ENCODE data around the gene MRPS15.
"Not testable (repeated sequence)": the region's sequence is repeated elsewhere in the genome, so short reads cannot be mapped to it uniquely, and the experiment has no call there.

MRPS15 gene

DNA sequence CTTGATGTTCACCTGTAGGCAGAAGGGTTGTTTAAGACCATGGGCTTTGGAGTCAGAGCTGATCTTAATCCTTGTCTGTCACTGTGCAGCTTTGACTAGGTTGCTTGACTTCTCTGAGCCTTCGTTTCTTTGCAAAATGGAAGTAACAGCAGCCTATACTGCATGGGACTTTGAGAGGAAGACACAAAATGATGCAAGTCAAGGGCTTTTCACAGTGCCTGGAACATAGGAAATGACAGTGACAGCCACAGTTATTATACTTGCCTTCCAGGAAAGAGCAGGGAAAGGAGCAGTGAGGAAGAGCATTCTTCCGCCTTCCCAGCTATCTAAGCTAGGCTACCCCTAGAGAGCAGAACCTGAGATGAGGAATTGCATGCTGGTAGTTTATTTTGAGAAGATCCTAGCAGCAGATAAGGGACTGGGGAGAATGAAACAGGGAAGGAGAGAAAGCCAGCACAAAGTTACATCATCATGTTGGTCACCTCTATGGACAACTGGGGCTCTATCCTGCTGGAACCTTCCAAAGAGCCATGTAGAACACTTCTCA is 15.4 kb upstream of the MRPS15 start:
- H3K36me3 ChIP-seq = no peaks in the 10 kb centered on the region
- no peaks in the 10 kb centered on the region for H3K4me1 ChIP-seq
- TF ChIP-seq, protein P1, sequence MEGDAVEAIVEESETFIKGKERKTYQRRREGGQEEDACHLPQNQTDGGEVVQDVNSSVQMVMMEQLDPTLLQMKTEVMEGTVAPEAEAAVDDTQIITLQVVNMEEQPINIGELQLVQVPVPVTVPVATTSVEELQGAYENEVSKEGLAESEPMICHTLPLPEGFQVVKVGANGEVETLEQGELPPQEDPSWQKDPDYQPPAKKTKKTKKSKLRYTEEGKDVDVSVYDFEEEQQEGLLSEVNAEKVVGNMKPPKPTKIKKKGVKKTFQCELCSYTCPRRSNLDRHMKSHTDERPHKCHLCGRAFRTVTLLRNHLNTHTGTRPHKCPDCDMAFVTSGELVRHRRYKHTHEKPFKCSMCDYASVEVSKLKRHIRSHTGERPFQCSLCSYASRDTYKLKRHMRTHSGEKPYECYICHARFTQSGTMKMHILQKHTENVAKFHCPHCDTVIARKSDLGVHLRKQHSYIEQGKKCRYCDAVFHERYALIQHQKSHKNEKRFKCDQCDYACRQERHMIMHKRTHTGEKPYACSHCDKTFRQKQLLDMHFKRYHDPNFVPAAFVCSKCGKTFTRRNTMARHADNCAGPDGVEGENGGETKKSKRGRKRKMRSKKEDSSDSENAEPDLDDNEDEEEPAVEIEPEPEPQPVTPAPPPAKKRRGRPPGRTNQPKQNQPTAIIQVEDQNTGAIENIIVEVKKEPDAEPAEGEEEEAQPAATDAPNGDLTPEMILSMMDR (IDR thresholded peaks at IDR 0.05; ENCODE audit: low read depth, low read length) = no peak
- DNase-seq = no peak
- no peaks in the 10 kb centered on the region for H3K27me3 ChIP-seq
- no peaks in the 10 kb centered on the region for H3K9me3 ChIP-seq
- H3K4me3 ChIP-seq (ENCODE audit: low read depth, low read length) = no peak overlapping the region

DNA sequence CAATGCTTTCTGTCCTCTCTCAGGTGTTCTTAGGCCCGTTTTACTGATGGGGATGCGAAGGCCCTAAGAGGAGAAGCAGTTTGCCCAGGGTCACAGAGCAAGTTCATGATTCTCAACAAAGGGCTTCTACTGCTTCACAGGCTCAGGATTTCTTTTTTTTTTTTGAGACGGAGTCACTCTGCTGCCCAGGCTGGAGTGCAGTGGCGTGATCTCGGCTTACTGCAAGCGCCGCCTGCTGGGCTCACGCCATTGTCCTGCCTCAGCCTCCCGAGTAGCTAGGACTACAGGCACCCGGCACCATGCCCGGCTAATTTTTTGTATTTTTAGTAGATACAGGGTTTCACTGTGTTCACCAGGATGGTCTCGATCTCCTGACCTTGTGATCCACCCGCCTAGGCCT is 13.4 kb upstream of the MRPS15 start:
- not testable (repeated sequence) for H3K36me3 ChIP-seq; DNase-seq; H3K27me3 ChIP-seq; H3K9me3 ChIP-seq; H3K4me1 ChIP-seq; H3K4me3 ChIP-seq (ENCODE audit: low read depth, low read length)

DNA sequence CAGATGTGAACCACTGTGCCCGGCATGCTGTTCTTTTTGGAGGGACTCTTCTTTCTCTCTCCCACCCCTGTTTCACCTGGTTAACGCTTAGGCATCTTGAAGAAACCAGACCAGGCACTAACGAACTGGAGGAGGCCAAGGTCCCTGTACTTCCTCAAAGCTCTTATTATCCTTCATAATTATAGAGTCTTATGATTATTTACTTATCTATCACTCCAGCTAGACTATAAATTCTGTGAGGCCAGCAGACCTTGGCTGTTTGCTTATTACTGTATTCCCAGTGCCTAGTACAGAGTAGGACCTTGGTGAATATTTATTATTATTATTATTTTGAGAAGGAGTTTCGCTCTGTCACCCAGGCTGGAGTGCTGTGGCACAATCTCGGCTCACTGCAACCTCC is 12.8 kb upstream of the MRPS15 start:
- Histone ChIP-seq H3K4me1 (no peaks in the 10 kb centered on the region), H3K36me3 (no peaks in the 10 kb centered on the region), H3K9me3 (no peaks in the 10 kb centered on the region), H3K27me3 (no peaks in the 10 kb centered on the region), H3K4me3 (ENCODE audit: low read depth, low read length) (no peak overlapping the region)
- TF ChIP-seq, protein P1 (IDR thresholded peaks at IDR 0.05; ENCODE audit: low read depth, low read length) = no peak
- no peak for DNase-seq

DNA sequence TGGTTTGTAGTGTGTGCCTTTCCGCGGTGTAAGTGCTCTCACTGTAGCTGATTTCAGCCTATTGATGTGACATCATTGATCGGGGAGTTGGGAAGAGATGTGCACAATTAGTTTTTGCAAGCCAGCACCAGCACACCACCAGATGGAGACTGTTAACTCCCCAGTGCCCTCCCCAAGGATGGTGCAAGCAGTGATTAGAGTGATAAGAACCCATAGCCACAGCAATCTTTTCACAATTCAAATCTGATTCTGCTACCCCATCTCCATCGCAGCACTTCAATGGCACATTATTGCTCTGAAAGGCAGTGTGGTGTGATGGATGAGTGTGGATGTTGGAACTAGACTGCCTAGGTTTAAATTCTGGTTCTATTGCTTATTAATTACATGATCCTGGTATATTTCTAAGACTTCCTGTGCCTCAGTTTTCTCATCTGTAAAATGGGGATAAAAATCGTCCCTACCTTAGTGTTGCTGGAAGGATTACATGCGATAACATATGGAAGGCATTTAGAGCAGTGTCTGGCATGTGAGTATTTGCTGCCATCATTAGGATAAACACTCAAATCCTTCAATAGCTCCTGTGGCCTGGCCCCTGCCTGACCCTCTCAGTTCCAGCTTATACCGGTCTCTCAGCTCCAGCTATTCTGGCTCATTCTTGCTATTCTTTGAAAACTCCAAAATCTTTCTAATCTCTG is 11.9 kb upstream of the MRPS15 start:
- TF ChIP-seq, protein P1 (IDR thresholded peaks at IDR 0.05; ENCODE audit: low read depth, low read length) = peak; percentile 9; the same call in 1 of the 2 replicates
- Histone ChIP-seq H3K4me3 (ENCODE audit: low read depth, low read length) (no peak overlapping the region), H3K27me3 (no peaks in the 10 kb centered on the region), H3K9me3 (no peaks in the 10 kb centered on the region), H3K36me3 (no peaks in the 10 kb centered on the region), H3K4me1 (no peaks in the 10 kb centered on the region)
- no peak for DNase-seq

DNA sequence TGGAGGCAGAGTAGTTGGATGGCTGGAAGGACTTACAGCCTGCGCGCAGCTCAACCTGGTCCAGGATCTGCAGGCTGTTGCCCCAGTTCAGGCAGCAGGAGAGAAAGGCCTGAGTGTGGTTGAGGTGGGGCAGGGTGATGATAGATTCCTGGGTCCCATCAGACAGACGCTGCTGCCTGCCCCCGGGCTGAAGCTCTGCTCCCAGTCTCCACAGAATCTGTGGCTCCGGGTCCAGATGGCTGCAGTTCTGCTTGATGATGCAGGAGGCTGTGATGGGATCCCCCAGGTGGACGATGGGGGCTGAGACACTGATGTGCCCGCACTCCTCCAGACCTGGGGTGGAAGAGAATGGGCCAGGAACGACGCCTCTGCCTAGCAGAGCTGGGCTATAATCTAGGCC is 11.2 kb upstream of the MRPS15 start:
- peak; percentile 24 for DNase-seq
- Histone ChIP-seq H3K9me3 (no peaks in the 10 kb centered on the region), H3K36me3 (no peaks in the 10 kb centered on the region), H3K4me3 (ENCODE audit: low read depth, low read length) (no peak overlapping the region), H3K27me3 (no peaks in the 10 kb centered on the region), H3K4me1 (no peaks in the 10 kb centered on the region)
- TF ChIP-seq, protein P1 (IDR thresholded peaks at IDR 0.05; ENCODE audit: low read depth, low read length) = no peak

DNA sequence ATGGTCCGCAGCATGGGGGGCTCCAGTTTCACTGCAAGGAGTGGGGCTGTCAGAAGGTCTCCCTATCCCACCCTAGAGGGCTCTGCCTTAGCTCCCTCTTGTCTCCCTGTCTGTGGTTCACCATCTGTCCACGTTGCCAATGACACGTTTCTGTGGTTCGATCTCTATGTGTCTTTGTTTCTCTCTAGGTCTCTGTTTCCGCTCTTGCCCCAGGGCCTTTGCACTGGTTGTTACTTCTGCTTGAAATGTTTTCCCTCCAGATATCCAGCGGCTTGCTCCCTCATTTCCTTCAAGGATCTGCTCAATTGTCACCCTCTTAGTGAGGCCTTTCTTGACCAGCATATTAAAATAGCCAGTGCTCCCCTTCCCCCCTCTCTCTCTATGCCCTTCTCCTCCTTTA is 8.5 kb upstream of the MRPS15 start:
- no peak for DNase-seq
- no peaks in the 10 kb centered on the region for H3K9me3 ChIP-seq
- H3K27me3 ChIP-seq = no peaks in the 10 kb centered on the region
- H3K4me3 ChIP-seq (ENCODE audit: low read depth, low read length) = no peak overlapping the region
- H3K4me1 ChIP-seq = no peaks in the 10 kb centered on the region
- TF ChIP-seq, protein P1 (IDR thresholded peaks at IDR 0.05; ENCODE audit: low read depth, low read length) = no peak
- H3K36me3 ChIP-seq = no peaks in the 10 kb centered on the region
